Cardiac muscle cell (in vitro differentiated cells and primary cell): ENCODE data around the gene FBXL16. TPM values are rescaled to one million over a fixed set of nuclear protein-coding genes. Genes with fewer than 3 reads are reported as not detected.

Experiments
- DNase-seq, 2 donors: peaks; one replicate each; pipeline versions ENCODE4 v3.0.0 to v3.0.0-alpha.2; 2010 to 2017; ENCODE audit warnings: low read depth in 1 of 2, low spot score in 1 of 2
- H3K27ac ChIP-seq: fragments of 200-600 bp; sonication (generic); 2 replicates; pipeline ENCODE4 v1.5.1; 2016
- H3K27me3 ChIP-seq: fragments of 200-600 bp; sonication (generic); 2 replicates; pipeline ENCODE4 v1.6.0; 2016; ENCODE audit warnings: control low read depth
- H3K36me3 ChIP-seq: fragments of 200-600 bp; sonication (generic); 2 replicates; pipeline ENCODE4 v1.5.1; 2016; ENCODE audit warnings: control low read depth
- H3K4me1 ChIP-seq: fragments of 200-600 bp; sonication (generic); 2 replicates; pipeline ENCODE4 v1.8.1; 2017; ENCODE audit warnings: low read depth, mild to moderate bottlenecking, mixed run types
- H3K4me3 ChIP-seq: fragments of 200-600 bp; sonication (generic); 2 replicates; pipeline ENCODE4 v1.5.1; 2016; ENCODE audit warnings: mild to moderate bottlenecking
- H3K9me3 ChIP-seq: fragments of 200-600 bp; sonication (generic); 2 replicates; pipeline ENCODE4 v1.5.1; 2017; ENCODE audit warnings: low read depth, mild to moderate bottlenecking, control low read depth
- polyA plus RNA-seq: library from polyadenylated mRNA; unstranded; fragments of >200 nt; fragmentation: Nextera tagmentation; extraction: Ambion mirVana; gene quantifications from 2 replicates; pipeline ENCODE4 v1.2.1, GENCODE V29; 2016
- total RNA-seq: library from RNA; depleted of rRNA; stranded (reverse); fragments of >200 nt; gene quantifications from 2 replicates; pipeline ENCODE4 v1.2.3, GENCODE V29; 2016
- TF ChIP-seq, protein P1 (sequence below): IDR thresholded peaks from 2 replicates; pipeline ENCODE4 v1.5.1; 2012; ENCODE audit warnings: low read depth, mild to moderate bottlenecking, low read length

Gene FBXL16
- total and polyA plus RNA-seq, 2 experiments from 2014 or later, result 0.12 to 1.4 TPM

DNA sequence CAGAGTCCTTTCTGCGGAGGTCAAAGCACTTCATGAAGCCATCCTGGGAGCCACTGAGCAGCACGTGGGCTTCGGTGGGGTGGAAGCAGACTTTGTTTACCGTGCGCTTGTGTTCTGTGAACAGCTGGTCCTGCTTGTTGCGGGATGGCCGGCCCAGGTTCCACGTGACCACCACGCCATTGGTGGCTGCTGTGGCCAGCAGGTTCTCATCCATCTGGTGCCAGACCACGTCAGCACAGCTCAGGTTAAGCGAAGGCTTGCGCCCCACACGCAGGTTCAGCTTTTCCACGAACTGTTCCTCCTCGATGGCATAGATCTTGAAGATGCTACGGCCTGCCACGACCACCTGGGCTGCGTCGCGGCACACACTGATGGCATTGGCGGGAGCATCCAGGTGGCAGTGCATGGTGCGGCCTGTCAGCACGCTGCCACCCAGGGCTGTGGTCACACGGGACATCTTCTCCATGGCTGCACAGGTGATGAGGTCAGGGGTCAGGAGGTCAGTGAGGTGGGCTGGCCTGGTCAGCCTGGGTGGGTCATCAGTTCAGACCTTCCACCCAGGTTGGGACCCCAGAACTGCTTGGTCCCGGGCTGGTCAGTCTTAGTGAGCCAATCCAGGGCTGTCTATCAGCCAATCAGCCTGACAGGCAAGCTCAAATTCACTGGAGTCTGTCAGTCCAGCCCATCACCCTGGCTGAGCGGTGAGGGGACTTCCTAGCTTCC is 16.3 kb downstream of the FBXL16 start:
- Histone ChIP-seq H3K27me3 (peaks cover 34% of the 10 kb centered on the region), H3K4me1 (peaks cover 11% of the 10 kb centered on the region), H3K27ac (peak overlapping the region; percentile 80), H3K4me3 (peak overlapping the region; percentile 81), H3K9me3 (no peaks in the 10 kb centered on the region), H3K36me3 (peaks cover 11% of the 10 kb centered on the region)
- TF ChIP-seq, protein P1, sequence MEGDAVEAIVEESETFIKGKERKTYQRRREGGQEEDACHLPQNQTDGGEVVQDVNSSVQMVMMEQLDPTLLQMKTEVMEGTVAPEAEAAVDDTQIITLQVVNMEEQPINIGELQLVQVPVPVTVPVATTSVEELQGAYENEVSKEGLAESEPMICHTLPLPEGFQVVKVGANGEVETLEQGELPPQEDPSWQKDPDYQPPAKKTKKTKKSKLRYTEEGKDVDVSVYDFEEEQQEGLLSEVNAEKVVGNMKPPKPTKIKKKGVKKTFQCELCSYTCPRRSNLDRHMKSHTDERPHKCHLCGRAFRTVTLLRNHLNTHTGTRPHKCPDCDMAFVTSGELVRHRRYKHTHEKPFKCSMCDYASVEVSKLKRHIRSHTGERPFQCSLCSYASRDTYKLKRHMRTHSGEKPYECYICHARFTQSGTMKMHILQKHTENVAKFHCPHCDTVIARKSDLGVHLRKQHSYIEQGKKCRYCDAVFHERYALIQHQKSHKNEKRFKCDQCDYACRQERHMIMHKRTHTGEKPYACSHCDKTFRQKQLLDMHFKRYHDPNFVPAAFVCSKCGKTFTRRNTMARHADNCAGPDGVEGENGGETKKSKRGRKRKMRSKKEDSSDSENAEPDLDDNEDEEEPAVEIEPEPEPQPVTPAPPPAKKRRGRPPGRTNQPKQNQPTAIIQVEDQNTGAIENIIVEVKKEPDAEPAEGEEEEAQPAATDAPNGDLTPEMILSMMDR, result no peak
- no peak for DNase-seq

DNA sequence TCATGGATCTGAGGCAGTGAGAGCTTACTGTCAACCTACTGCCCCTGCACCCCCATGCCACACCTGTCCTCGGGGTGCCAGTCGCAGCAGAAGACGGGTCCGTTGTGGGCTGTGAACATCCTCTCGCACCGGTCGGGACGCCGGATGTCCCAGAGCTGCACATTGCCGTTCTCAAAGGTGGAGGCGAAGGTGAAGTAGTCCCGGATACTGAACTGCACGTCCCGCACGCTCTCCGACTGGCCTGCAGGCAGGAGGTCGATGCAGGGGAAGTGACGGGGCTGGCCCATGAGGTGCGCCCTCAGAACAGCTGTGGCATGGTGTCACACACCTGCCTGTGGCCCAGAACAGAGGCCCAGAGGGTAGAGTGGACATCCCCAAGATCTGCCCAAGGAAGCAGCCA is 18.1 kb downstream of the FBXL16 start:
- TF ChIP-seq, protein P1, result no peak

DNA sequence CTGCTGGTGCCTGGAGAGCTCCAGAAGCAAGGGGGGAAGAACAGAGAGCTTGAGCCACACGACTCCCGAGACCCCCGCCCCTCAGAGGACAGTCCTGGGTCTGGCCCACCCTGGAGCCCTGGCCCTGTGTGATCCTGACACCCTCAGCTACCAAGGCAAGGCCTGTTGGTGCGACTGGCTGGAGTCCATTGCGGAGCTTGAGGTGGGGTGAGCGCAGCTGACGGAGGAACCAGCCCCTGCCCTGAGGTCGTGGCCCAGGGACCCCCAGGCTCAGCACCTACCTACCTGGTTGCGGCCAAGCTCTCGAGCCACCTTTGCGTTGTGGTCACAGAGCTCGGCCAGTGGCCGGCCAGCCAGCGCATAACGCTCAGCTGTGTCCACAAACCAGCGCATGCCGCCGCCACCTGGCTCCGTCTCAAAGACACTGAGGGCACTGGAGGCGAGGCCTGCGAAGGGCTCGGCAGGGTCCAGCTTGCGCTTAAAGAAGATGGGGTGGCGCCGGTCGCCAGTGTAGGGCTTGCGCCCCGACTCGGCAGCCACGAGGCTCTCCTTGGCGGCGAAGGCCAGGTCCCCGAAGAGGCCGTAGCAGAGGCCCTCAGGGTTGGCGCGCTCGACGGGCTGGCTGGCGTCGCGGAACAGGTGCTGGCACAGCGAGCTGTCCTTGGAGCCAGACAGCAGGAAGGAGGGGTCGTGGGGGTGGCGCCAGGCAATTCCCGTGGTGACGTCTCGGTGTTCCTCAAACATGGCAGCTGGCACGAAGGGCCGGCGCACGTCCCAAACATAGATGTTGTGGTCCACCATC is 18.9 kb downstream of the FBXL16 start:
- DNase-seq, result no peak
- H3K9me3 ChIP-seq, result no peaks in the 10 kb centered on the region
- H3K4me3 ChIP-seq, result no peak overlapping the region
- peaks cover 8% of the 10 kb centered on the region for H3K27me3 ChIP-seq
- no peak overlapping the region for H3K27ac ChIP-seq
- H3K4me1 ChIP-seq, result peaks cover 11% of the 10 kb centered on the region
- TF ChIP-seq, protein P1, result no peak
- H3K36me3 ChIP-seq, result peaks cover 27% of the 10 kb centered on the region

More for the DNA sequence above, 18.1 kb downstream of the FBXL16 start:
- no peak for DNase-seq
- H3K27ac ChIP-seq, result no peak overlapping the region
- H3K36me3 ChIP-seq, result peaks cover 18% of the 10 kb centered on the region
- peaks cover 11% of the 10 kb centered on the region for H3K4me1 ChIP-seq
- peaks cover 16% of the 10 kb centered on the region for H3K27me3 ChIP-seq
- no peak overlapping the region for H3K4me3 ChIP-seq
- H3K9me3 ChIP-seq, result no peaks in the 10 kb centered on the region

DNA sequence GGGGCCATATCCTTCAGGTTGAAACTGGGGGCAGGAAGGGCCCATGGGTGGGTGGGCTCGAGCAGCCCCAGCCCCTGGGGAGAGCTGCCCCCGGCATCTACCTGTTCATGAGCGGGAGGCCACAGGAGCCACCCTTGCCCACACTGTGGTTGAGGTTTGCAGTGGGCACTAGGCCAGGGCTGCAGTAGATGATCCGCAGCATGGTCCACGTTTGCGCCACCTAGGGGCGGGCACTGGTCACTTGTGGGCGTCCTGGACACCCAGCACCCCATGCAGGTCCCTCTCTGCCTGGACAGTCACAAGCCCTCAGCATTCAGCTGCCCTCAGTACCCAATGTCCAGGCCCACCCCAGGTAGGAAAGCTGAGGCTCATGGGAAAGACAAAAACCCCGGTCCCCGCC is 19.6 kb downstream of the FBXL16 start:
- H3K4me3 ChIP-seq, result no peak overlapping the region
- H3K27ac ChIP-seq, result no peak overlapping the region
- peaks cover 16% of the 10 kb centered on the region for H3K4me1 ChIP-seq
- DNase-seq, result peak; percentile 43 to 52
- TF ChIP-seq, protein P1, result peak; percentile 44
- peaks cover under 1% of the 10 kb centered on the region for H3K27me3 ChIP-seq
- no peaks in the 10 kb centered on the region for H3K9me3 ChIP-seq
- peaks cover 32% of the 10 kb centered on the region for H3K36me3 ChIP-seq

DNA sequence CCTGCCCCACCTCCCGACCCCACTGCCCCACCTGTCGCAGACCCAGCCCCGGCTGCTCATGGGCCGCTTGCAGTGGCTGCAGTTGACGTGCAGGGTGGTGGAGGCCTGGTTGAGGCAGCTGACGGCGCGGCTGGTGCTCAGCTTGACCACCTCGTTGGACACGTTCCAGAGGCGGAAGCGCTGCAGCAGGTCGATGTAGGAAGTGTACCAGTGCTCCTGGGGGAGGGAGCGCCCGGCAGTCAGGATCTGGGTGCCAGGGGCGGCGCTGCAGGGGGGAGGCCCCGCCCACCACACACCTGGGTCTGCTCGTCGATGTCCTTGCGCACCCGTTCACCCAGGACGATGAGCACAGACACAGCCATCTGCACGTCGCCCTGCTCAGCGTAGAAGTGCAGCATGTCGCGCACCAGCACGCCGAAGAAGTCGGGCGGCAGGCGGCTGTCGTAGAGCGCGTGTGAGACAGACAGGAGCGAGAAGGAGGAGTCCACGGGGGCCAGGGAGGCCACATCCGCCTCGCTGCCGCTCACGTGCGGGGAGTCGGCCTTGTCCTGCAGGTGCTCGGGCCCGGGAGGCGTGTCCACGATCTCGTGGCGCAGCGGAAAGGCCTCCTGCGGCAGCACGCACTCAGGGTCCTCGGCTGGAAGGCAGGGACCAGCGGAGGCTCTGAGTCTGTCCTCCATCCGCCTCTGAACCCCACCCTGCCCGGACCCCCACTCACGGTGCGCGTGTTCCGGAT is 20.5 kb downstream of the FBXL16 start:
- peaks cover 32% of the 10 kb centered on the region for H3K36me3 ChIP-seq
- peak overlapping the region; percentile 68 for H3K27ac ChIP-seq
- DNase-seq, result no peak
- peaks cover 16% of the 10 kb centered on the region for H3K4me1 ChIP-seq
- H3K27me3 ChIP-seq, result no peaks in the 10 kb centered on the region
- TF ChIP-seq, protein P1, result no peak
- no peaks in the 10 kb centered on the region for H3K9me3 ChIP-seq
- H3K4me3 ChIP-seq, result no peak overlapping the region
